Fibroblast of the conjunctiva (primary cell): ENCODE results near the gene CCDC13.
"Not testable (repeated sequence)": the region's sequence is repeated elsewhere in the genome, so short reads cannot be mapped to it uniquely, and the experiment has no call there.

ENCODE experiments used
- DNase-seq: peaks from one replicate; pipeline ENCODE4 v3.0.0-alpha.2; 2010; ENCODE audit warnings: low read depth

The CCDC13 gene

GRCh38 chr3:42772670-42773408, at the start of gene CCDC13:
Gene CCDC13, minus strand, starts transcription at chr3:42773253. Its CDS starts 14,908 bp downstream, at chr3:42758345.
- peak; percentile 83 for DNase-seq

DNA sequence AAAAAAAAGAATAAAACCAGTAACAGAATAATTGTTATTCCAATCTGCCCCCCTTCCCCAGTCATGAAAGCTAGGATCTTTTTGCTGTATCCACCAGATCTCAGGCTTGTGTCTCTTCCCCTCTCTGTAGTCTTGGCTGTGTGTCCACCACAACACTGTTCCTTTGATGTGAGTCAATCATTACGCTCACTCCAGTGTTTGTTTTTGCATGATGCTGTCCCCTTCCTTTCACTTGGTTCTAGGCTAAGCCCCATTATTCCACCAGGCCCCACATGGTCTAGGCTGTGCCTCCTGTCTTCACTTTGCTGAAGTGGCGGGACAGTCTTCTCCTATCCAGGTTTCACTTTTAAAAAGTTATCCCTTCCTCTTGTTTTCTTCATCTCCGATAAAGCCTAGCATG, 49.8 kb upstream of the CCDC13 start:
- no peak for DNase-seq

- DNase-seq = no peak
These were observed 47.6 kb upstream of the CCDC13 start for GRCh38 chr3:42820746-42821051.

GRCh38 chr3:42819351-42819965, 46.4 kb upstream of the CCDC13 start:
- no peak for DNase-seq

GRCh38 chr3:42815826-42816225, 42.8 kb upstream of the CCDC13 start:
- DNase-seq = no peak

DNA sequence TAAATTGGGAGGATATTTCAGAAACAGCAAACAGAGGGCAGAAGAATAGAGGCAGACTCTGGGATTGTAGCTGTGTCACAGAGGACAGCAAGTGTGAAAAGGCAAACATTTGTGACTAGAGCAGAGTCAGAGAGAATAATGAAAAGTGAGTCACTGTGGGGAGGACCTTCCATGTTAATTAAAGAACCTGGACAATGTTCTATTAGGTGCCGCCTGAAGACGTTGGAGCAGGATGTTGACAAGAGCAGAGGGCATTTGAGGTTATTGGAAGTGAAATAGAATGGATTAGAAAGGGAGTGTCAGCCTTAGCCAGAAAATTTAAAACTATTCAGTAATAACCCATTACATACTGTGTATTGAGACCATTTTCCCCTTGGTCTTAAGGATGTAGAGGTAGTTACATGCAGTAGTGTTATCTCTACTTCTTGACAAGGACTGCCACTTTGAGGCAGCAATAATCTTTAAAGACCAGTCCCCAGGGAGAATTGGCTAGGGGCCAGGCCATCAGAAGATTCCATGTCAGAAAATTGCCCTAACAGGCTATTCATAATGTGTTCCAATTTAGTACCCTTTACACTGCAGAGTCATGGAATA, 42.0 kb upstream of the CCDC13 start:
- DNase-seq = no peak

GRCh38 chr3:42814246-42814645, 41.2 kb upstream of the CCDC13 start:
- DNase-seq = no peak

DNA sequence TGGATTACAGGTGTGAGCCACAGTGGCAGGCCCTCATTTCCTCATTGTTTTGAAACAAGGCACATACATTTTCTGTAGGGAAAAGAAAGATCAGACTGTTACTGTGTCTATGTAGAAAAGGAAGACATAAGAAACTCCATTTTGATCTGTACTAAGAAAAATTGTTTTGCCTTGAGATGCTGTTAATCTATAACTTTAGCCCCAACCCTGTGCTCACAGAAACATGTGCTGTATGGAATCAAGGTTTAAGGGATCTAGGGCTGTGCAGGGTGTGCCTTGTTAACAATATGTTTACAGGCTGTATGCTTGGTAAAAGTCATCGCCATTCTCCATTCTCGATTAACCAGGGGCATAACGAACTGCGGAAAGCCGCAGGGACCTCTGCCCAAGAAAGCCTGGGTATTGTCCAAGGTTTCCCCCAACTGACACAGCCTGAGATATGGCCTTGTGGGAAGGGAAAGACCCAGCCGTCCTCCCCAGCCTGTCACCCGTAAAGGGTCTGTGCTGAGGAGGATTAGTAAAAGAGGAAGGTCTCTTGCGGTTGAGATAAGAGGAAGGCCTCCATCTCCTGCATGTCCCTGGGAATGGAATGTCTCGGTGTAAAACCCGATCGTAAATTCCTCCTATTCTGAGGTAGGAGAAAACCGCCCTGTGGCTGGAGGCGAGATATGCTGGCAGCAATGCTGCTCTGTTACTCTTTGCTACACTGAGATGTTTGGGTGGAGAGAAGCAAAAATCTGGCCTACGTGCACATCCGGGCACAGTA, 38.2 kb upstream of the CCDC13 start:
- DNase-seq = not testable (repeated sequence)

GRCh38 chr3:42810706-42811105, 37.7 kb upstream of the CCDC13 start:
- DNase-seq = not testable (repeated sequence)

DNA sequence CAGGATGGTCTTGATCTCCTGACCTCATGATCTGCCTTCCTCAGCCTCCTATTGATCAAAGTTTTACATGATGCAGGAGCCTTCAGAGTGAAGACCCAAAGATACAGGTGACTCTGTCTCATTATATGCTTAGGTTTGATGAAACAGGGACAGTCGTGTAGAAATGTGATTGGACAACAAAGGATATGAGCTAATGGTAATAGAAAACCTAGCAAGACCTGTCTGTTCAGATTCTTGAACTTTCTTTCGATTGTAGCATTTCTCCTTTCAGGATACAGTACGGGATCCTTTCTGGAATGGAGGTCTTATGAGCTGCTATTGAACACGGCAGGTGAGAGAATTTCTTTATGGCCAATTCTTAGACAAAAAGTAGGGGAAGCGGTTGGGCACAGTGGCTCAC, 36.1 kb upstream of the CCDC13 start, which contains the start of gene ACKR2:
ACKR2 (plus strand) TSS at position 244 of the 400 bp plus-strand sequence. CDS start 55,058 bp downstream, outside the sequence.
- DNase-seq = no peak

GRCh38 chr3:42807929-42808328, 34.9 kb upstream of the CCDC13 start:
- DNase-seq = no peak

- DNase-seq = no peak
These were observed 32.2 kb upstream of the CCDC13 start for GRCh38 chr3:42805141-42805821.

- no peak for DNase-seq
These were observed 31.7 kb upstream of the CCDC13 start for GRCh38 chr3:42804831-42805132.

DNA sequence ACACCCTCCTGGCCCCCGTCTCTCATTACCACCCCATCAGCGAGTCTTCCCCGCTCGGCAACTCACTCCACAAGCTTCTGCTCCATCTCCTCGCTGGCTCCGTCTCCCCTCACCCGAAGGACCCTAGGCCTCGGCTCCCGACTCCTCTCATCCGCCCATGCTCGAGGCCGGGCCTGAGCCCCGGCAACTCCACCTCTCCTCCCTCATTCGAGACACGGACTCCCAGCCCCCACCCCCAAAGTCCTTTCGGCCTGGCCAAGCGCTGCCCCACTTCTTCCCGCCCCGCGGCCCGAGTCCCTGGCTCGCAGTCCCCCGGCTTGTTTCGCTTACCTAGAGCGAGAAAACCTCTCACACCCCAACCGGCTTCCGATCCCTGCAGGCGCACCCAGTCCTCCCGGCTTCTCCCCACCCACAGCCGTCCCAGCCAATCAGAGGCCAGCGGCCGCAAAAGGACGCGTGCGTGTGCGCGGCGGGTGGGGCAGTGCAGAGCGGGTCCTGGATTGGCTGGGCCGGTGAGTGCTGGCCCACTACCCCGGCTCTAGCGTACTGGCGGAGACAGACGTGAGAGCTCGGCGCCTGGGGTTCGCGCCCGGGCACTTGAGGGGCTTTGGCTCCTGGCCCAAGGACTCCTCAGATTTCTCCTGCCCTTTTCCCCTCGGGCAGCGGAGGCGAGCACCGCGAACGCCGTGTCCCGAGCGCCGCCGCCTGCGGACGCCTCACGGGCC, 31.2 kb upstream of the CCDC13 start, which contains the start of gene HIGD1A:
HIGD1A (minus strand) TSS at position 385 of the 725 bp plus-strand sequence. CDS start 10,237 bp downstream, outside the sequence.
- DNase-seq = peak; percentile 90

DNA sequence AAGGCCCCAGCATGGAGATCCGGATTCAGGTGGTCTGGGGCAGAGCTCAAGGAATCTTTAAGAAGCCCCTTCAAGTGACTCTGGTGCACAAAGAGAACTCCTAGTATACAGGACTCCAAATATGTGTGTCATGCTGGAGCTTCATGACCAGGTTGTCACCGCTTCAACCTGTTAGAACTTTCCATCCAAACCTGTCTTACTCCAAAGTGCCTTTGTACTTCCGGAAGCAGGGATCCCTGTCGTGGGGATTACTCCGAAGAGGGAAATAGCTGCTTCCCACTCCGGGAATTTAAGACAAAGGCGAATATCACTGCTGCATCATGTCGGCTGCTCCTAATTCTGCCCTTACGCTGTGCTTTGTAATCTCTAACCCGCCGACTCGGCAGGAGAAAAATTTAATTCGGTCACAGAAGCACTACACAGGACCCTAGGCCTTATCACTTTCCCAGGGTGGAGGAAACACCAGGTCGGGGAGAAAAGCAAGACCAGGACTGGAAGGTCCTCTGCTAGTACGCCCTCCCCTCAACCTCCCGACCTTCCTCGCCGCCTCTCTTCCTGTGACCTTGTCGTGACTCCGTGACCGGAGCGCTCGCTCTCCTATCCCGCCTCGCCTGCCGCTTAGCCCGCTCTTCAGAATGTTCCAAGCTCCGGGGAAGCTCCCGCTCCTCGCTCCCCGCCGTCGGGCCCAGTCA, 30.5 kb upstream of the CCDC13 start:
- no peak for DNase-seq

DNA sequence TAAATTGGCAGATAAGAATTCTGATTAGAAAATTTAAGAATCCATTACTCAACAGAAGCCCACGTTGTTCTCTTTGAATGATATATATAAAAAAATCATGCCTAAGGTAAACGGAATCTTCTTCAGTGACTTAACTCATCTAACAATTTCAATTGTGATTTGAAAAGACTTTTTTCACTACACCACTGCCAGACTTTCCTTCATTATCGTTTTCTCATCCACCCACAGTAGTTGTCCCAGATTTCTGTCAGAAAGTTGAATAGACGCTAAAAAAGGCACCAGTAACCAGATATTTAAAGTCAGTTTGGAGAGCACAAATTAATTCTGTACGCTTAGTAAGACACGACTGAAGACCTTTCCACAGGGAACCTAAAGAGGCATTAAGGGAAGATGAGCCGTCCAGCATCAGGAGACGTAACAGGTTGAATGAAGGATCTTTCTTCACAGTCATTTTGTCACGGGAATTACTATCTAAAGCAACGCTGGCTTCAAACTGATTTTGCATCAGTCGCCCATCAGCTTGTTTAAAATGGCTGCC, 29.9 kb upstream of the CCDC13 start:
- no peak for DNase-seq

GRCh38 chr3:42801784-42802183, 28.7 kb upstream of the CCDC13 start:
- no peak for DNase-seq

- no peak for DNase-seq
These were observed 28.1 kb upstream of the CCDC13 start for GRCh38 chr3:42801048-42801620.

GRCh38 chr3:42800251-42800650, 27.2 kb upstream of the CCDC13 start:
- no peak for DNase-seq

DNA sequence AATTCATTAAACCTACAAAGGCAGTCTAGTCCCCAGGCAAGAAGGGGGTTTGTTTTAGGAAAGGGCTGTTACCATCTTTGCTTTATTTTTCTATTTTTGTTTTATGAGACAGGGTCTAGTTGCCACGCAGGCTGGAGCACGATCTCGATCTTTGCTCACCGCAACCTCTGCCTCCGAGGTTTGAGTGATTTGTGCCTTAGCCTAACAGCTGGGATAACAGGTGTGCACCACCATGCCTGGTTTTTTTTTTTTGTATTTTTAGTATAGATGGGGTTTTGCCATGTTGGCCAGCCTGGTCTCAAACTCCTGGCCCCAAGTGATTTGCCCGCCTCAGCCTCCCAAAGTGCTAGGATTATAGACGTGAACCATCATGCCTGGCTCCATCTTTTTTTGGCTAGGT, 26.3 kb upstream of the CCDC13 start:
- no peak for DNase-seq
